H9 (cell line): ENCODE results near the gene NRG3. TPM values are rescaled to one million over a fixed set of nuclear protein-coding genes. Genes with fewer than 3 reads are reported as not detected.

Experiments
- DNase-seq: peaks from one replicate; pipeline ENCODE4 v3.0.0-alpha.2; 2017
- H2AFZ ChIP-seq: one replicate; pipeline ENCODE4 v1.6.1; 2013; ENCODE audit warnings: mild to moderate bottlenecking, low read length, control low read depth, moderate library complexity
- H2AK5ac ChIP-seq: 2 replicates; pipeline ENCODE4 v1.6.1; 2013; ENCODE audit warnings: low read length, control low read depth, mixed read lengths; ENCODE audit not compliant: insufficient read length
- H2BK120ac ChIP-seq: one replicate; pipeline ENCODE4 v1.6.1; 2013; ENCODE audit warnings: low read depth, mild to moderate bottlenecking, low read length, control low read depth, inconsistent platforms; ENCODE audit not compliant: poor library complexity, severe bottlenecking
- H2BK12ac ChIP-seq: 2 replicates; pipeline ENCODE4 v1.6.1; 2013; ENCODE audit warnings: low read length, control low read depth, mixed read lengths, low read depth; ENCODE audit not compliant: insufficient read length
- H2BK15ac ChIP-seq: 2 replicates; pipeline ENCODE4 v1.6.1; 2013; ENCODE audit warnings: low read depth, low read length, control low read depth
- H2BK20ac ChIP-seq: one replicate; pipeline ENCODE4 v1.6.1; 2013; ENCODE audit warnings: low read depth, mild to moderate bottlenecking, low read length, control low read depth, inconsistent platforms; ENCODE audit not compliant: poor library complexity, severe bottlenecking
- H2BK5ac ChIP-seq: 2 replicates; pipeline ENCODE4 v1.6.1; 2013; ENCODE audit warnings: low read length, control low read depth, mixed read lengths; ENCODE audit not compliant: insufficient read length
- H3K14ac ChIP-seq: 2 replicates; pipeline ENCODE4 v1.6.1; 2013; ENCODE audit warnings: low read length, control low read depth; ENCODE audit not compliant: insufficient read depth
- H3K18ac ChIP-seq: 2 replicates; pipeline ENCODE4 v1.6.1; 2013; ENCODE audit warnings: low read depth, mild to moderate bottlenecking, mixed read lengths, low read length, control low read depth; ENCODE audit not compliant: insufficient read length
- H3K23ac ChIP-seq: 2 replicates; pipeline ENCODE4 v1.6.1; 2013; ENCODE audit warnings: low read length, control low read depth, mixed read lengths, low read depth; ENCODE audit not compliant: insufficient read length
- H3K23me2 ChIP-seq: 2 replicates; pipeline ENCODE4 v1.6.1; 2013; ENCODE audit warnings: low read depth, mild to moderate bottlenecking, mixed read lengths, low read length, control low read depth; ENCODE audit not compliant: insufficient read length, poor library complexity, severe bottlenecking
- H3K27ac ChIP-seq: 2 replicates; pipeline ENCODE4 v1.5.1; 2013; ENCODE audit warnings: low read length, control low read depth, mixed read lengths, low read depth; ENCODE audit not compliant: insufficient read length
- H3K27me3 ChIP-seq: 2 replicates; pipeline ENCODE4 v1.6.1; 2013; ENCODE audit warnings: low read length, control low read depth, inconsistent platforms; ENCODE audit not compliant: insufficient read depth
- H3K4ac ChIP-seq: 2 replicates; pipeline ENCODE4 v1.6.1; 2013; ENCODE audit warnings: low read depth, mild to moderate bottlenecking, control low read depth, inconsistent platforms, low read length, moderate library complexity
- H3K4me1 ChIP-seq: 2 replicates; pipeline ENCODE4 v1.6.1; 2013; ENCODE audit warnings: low read length, control low read depth, inconsistent platforms; ENCODE audit not compliant: insufficient read depth
- H3K4me2 ChIP-seq: 2 replicates; pipeline ENCODE4 v1.6.1; 2013; ENCODE audit warnings: low read length, control low read depth, mixed read lengths; ENCODE audit not compliant: insufficient read length, insufficient read depth
- H3K56ac ChIP-seq: 2 replicates; pipeline ENCODE4 v1.6.1; 2013; ENCODE audit warnings: low read depth, mild to moderate bottlenecking, mixed read lengths, low read length, control low read depth; ENCODE audit not compliant: insufficient read length
- H3K79me1 ChIP-seq: 2 replicates; pipeline ENCODE4 v1.6.1; 2013; ENCODE audit warnings: low read depth, mild to moderate bottlenecking, moderate library complexity, low read length, control low read depth, inconsistent platforms; ENCODE audit not compliant: insufficient read depth, poor library complexity, severe bottlenecking
- H3K79me2 ChIP-seq: 2 replicates; pipeline ENCODE4 v1.6.1; 2013; ENCODE audit warnings: low read length, control low read depth, inconsistent platforms; ENCODE audit not compliant: insufficient read depth
- H3K9ac ChIP-seq: 2 replicates; pipeline ENCODE4 v1.6.1; 2013; ENCODE audit warnings: low read length, control low read depth, mixed read lengths; ENCODE audit not compliant: insufficient read length; ENCODE audit errors: extremely low read depth
- H3K9me3 ChIP-seq: one replicate; pipeline ENCODE4 v1.6.1; 2013; ENCODE audit warnings: low read depth, low read length, inconsistent platforms; ENCODE audit not compliant: control insufficient read depth
- H3T11ph ChIP-seq: one replicate; pipeline ENCODE4 v1.6.1; 2013; ENCODE audit warnings: mild to moderate bottlenecking, low read length, control low read depth, inconsistent platforms
- H4K20me1 ChIP-seq: one replicate; pipeline ENCODE4 v1.6.1; 2013; ENCODE audit not compliant: control insufficient read depth, insufficient read length, insufficient read depth
- H4K5ac ChIP-seq: 2 replicates; pipeline ENCODE4 v1.6.1; 2013; ENCODE audit warnings: low read depth, mild to moderate bottlenecking, mixed read lengths, low read length, control low read depth; ENCODE audit not compliant: insufficient read length
- H4K8ac ChIP-seq: replicated peaks from 2 replicates; pipeline ENCODE4 v1.6.1; 2013; ENCODE audit warnings: low read length, control low read depth, mixed read lengths, low read depth; ENCODE audit not compliant: insufficient read length
- H4K91ac ChIP-seq: 2 replicates; pipeline ENCODE4 v1.6.1; 2013; ENCODE audit warnings: low read depth, mild to moderate bottlenecking, moderate library complexity, mixed read lengths, low read length, control low read depth; ENCODE audit not compliant: insufficient read length
- H3K27ac Mint-ChIP-seq, 3 experiments: 2 replicates in 2 of 3; 3 replicates in 1 of 3; pipeline ENCODE4 v1.8.0; 2020 to 2021; ENCODE audit warnings: mixed read lengths in 3 of 3, mild to moderate bottlenecking in 1 of 3, moderate library complexity in 1 of 3
- H3K27me3 Mint-ChIP-seq: 2 replicates; pipeline ENCODE4 v1.8.0; 2021; ENCODE audit warnings: low read depth, mild to moderate bottlenecking, moderate library complexity, mixed read lengths
- H3K36me3 Mint-ChIP-seq, 3 experiments: 2 replicates in 2 of 3; 3 replicates in 1 of 3; pipeline ENCODE4 v1.8.0; 2020 to 2021; ENCODE audit warnings: low read depth in 3 of 3, mixed read lengths in 3 of 3; ENCODE audit not compliant: insufficient read depth in 1 of 3
- H3K4me1 Mint-ChIP-seq, 2 experiments: 2 replicates each; pipeline ENCODE4 v1.8.0; 2020; ENCODE audit warnings: mixed read lengths in 2 of 2
- H3K4me3 Mint-ChIP-seq, 2 experiments: 2 replicates in 1 of 2; 3 replicates in 1 of 2; pipeline ENCODE4 v1.8.0; 2020 to 2021; ENCODE audit warnings: mild to moderate bottlenecking in 2 of 2, mixed read lengths in 2 of 2, moderate library complexity in 1 of 2
- H3K9me3 Mint-ChIP-seq, 2 experiments: 2 replicates in 1 of 2; 3 replicates in 1 of 2; pipeline ENCODE4 v1.8.0; 2020; ENCODE audit warnings: mild to moderate bottlenecking in 2 of 2, mixed read lengths in 2 of 2, moderate library complexity in 1 of 2
- WGBS: extraction: QIAGEN DNeasy Blood & Tissue Kit; methylation state at CpG from one replicate; pipeline ENCODE4 v1.1.7; 2013; ENCODE audit warnings: missing lambda C conversion rate, low lambda C conversion rate, mixed read lengths; ENCODE audit not compliant: insufficient read length; ENCODE audit errors: extremely low coverage; 5-methylcytosine and 5-hydroxymethylcytosine counted together
- total RNA-seq: library from RNA; stranded (reverse); gene quantifications from 2 replicates; pipeline ENCODE4 v1.2.1, GENCODE V29; 2021
- TF ChIP-seq, protein P1 (sequence below): fragments of 200-600 bp; sonication (generic); conservative IDR thresholded peaks from 3 replicates; pipeline ENCODE4 v1.8.0; 2021; ENCODE audit warnings: antibody characterized with exemption, mild to moderate bottlenecking

NRG3 gene
- total RNA-seq, 1 experiment from 2014 or later: 1.6 TPM

GRCh38 chr10:82737549-82737948, 862.6 kb downstream of the NRG3 start:
- Mint-ChIP-seq H3K36me3 (no peaks in the 10 kb centered on the region), H3K4me1 (peaks cover 13 to 16% of the 10 kb centered on the region in 2 experiments), H3K27ac (no peak overlapping the region), H3K9me3 (no peaks in the 10 kb centered on the region), H3K4me3 (no peak overlapping the region), H3K27me3 (no peaks in the 10 kb centered on the region)
- Histone ChIP-seq H3K14ac (no peak overlapping the region), H3K23me2 (no peaks in the 10 kb centered on the region), H3K56ac (no peak overlapping the region), H2BK20ac (no peak overlapping the region), H2BK5ac (no peak overlapping the region), H2BK120ac (no peak overlapping the region), H4K8ac (no peak overlapping the region), H3T11ph (no peak overlapping the region), H3K79me1 (no peaks in the 10 kb centered on the region), H3K4me2 (no peak overlapping the region), H3K79me2 (no peaks in the 10 kb centered on the region), H2AFZ (no peak overlapping the region), H4K20me1 (no peaks in the 10 kb centered on the region), H2AK5ac (no peak overlapping the region), H3K23ac (no peak overlapping the region), H3K4me1 (no peaks in the 10 kb centered on the region), H3K27me3 (no peaks in the 10 kb centered on the region), H3K18ac (no peak overlapping the region), H3K9ac (no peak overlapping the region), H2BK12ac (no peak overlapping the region), H4K5ac (no peak overlapping the region), H3K4ac (no peak overlapping the region), H4K91ac (no peak overlapping the region), H2BK15ac (no peak overlapping the region), H3K9me3 (no peaks in the 10 kb centered on the region), H3K27ac (no peak overlapping the region)
- TF ChIP-seq, protein P1, sequence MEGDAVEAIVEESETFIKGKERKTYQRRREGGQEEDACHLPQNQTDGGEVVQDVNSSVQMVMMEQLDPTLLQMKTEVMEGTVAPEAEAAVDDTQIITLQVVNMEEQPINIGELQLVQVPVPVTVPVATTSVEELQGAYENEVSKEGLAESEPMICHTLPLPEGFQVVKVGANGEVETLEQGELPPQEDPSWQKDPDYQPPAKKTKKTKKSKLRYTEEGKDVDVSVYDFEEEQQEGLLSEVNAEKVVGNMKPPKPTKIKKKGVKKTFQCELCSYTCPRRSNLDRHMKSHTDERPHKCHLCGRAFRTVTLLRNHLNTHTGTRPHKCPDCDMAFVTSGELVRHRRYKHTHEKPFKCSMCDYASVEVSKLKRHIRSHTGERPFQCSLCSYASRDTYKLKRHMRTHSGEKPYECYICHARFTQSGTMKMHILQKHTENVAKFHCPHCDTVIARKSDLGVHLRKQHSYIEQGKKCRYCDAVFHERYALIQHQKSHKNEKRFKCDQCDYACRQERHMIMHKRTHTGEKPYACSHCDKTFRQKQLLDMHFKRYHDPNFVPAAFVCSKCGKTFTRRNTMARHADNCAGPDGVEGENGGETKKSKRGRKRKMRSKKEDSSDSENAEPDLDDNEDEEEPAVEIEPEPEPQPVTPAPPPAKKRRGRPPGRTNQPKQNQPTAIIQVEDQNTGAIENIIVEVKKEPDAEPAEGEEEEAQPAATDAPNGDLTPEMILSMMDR: no peak
- no CpG with 5 or more reads among the region's 11 CpGs for WGBS
- DNase-seq: peak; percentile 36
